Measurements from ENCODE around the gene SLC39A12. TPM values are rescaled to one million over a fixed set of nuclear protein-coding genes. Genes with fewer than 3 reads are reported as not detected.

Gene SLC39A12
- total and polyA plus RNA-seq, 2 experiments from 2014 or later, result not detected

DNA sequence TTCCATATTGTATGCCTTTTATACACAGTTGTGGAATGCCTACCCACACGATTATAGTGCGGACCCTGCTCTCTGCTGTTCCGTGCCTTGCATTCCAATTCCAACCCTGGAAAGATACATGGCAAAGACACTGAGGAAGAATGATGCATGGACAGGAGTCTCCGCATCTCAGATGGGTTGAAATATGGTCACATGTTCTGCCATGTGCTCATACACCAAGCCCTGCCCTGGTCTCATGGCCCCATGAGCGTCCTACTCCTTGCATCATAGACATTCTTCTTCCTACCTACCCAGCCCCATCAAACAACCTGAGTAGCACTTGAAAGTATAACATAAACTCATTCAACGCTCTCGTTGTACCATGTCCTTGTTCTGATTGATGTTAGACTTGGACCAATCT lies 6.3 kb downstream of the SLC39A12 start:
- H3K27me3 ChIP-seq (ENCODE audit: insufficient read depth), result no peaks in the 10 kb centered on the region
- TF ChIP-seq POLR2AphosphoS5 (IDR thresholded peaks at IDR 0.05; ENCODE audit: low read depth) (no peak), EZH2phosphoT487 (IDR thresholded peaks at IDR 0.05; ENCODE audit: unreplicated experiment) (no peak)
- peaks cover 7% of the 10 kb centered on the region; the same call in 2 of the 3 replicates for H3K36me3 Mint-ChIP-seq (ENCODE audit: low read depth)
- H3K36me3 ChIP-seq (ENCODE audit: insufficient read depth), result no peaks in the 10 kb centered on the region
- H3K79me2 ChIP-seq (replicated peaks; ENCODE audit: insufficient read depth), result no peaks in the 10 kb centered on the region
- H2AFZ ChIP-seq, result no peak overlapping the region
- DNase-seq (ENCODE audit: low spot score), result no peak
- H3K27ac ChIP-seq (ENCODE audit: low read depth), result no peak overlapping the region
- peaks cover 10% of the 10 kb centered on the region for H3K9me3 Mint-ChIP-seq
- H4K20me1 ChIP-seq (replicated peaks; ENCODE audit: insufficient read depth), result no peaks in the 10 kb centered on the region
- H3K4me3 ChIP-seq, result no peak overlapping the region
- no peaks in the 10 kb centered on the region for H3F3A ChIP-seq (replicated peaks; ENCODE audit: low read depth)
- 0 out of 2 replicates have a peak, but pooled peaks cover 9% of the 10 kb centered on the region for H3K9me2 ChIP-seq (ENCODE audit: insufficient read depth)
- ATAC-seq, result no peak
- H3K4me2 ChIP-seq, result no peak overlapping the region
- H3K4me3 Mint-ChIP-seq, result no peak overlapping the region
- H3K27me3 Mint-ChIP-seq (ENCODE audit: insufficient read depth, low read depth, poor library complexity), result peaks cover 2% of the 10 kb centered on the region
- H3K27ac Mint-ChIP-seq, result no peak overlapping the region
- H3K4me1 Mint-ChIP-seq, result peaks cover 3% of the 10 kb centered on the region; the same call in 1 of the 3 replicates
- no peaks in the 10 kb centered on the region for H3K4me1 ChIP-seq (ENCODE audit: insufficient read depth)

DNA sequence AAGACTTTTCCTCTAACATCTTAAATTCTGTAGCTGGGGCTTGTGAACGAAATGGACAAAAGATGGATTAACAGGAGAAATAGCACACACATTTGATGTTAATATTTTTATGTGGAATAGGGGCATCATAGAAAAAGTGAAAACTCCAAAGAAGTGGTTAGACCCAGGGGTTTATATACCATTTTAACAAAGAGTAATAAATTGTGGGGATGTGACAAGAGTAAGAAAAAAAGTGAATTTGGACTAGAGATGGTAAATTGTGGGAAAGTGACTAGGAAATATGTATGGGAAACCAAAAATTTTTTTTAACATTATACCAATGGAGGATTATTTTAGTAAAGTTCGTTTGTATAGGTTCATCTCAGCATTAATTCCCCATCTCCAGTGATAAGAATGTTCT lies 8.2 kb downstream of the SLC39A12 start:
- H2AFZ ChIP-seq, result no peak overlapping the region
- H3K4me3 ChIP-seq, result no peak overlapping the region
- no peaks in the 10 kb centered on the region for H3K4me1 ChIP-seq (ENCODE audit: insufficient read depth)
- no peaks in the 10 kb centered on the region for H3K36me3 ChIP-seq (ENCODE audit: insufficient read depth)
- DNase-seq (ENCODE audit: low spot score) (no peak), ATAC-seq (no peak)
- no peaks in the 10 kb centered on the region for H3K79me2 ChIP-seq (replicated peaks; ENCODE audit: insufficient read depth)
- no peak overlapping the region for H3K27ac ChIP-seq (ENCODE audit: low read depth)
- peaks cover 7% of the 10 kb centered on the region; the same call in 2 of the 3 replicates for H3K36me3 Mint-ChIP-seq (ENCODE audit: low read depth)
- no peaks in the 10 kb centered on the region for H3K27me3 ChIP-seq (ENCODE audit: insufficient read depth)
- H3K27me3 Mint-ChIP-seq (ENCODE audit: insufficient read depth, low read depth, poor library complexity), result peaks cover 2% of the 10 kb centered on the region
- H4K20me1 ChIP-seq (replicated peaks; ENCODE audit: insufficient read depth), result no peaks in the 10 kb centered on the region
- H3K9me2 ChIP-seq (ENCODE audit: insufficient read depth), result 0 out of 2 replicates have a peak, but pooled peaks cover 9% of the 10 kb centered on the region
- peaks cover 10% of the 10 kb centered on the region for H3K9me3 Mint-ChIP-seq
- H3K27ac Mint-ChIP-seq, result no peak overlapping the region
- no peaks in the 10 kb centered on the region for H3F3A ChIP-seq (replicated peaks; ENCODE audit: low read depth)
- H3K4me2 ChIP-seq, result no peak overlapping the region
- no peaks in the 10 kb centered on the region for H3K4me1 Mint-ChIP-seq
- H3K4me3 Mint-ChIP-seq, result no peak overlapping the region
- TF ChIP-seq, protein P1, sequence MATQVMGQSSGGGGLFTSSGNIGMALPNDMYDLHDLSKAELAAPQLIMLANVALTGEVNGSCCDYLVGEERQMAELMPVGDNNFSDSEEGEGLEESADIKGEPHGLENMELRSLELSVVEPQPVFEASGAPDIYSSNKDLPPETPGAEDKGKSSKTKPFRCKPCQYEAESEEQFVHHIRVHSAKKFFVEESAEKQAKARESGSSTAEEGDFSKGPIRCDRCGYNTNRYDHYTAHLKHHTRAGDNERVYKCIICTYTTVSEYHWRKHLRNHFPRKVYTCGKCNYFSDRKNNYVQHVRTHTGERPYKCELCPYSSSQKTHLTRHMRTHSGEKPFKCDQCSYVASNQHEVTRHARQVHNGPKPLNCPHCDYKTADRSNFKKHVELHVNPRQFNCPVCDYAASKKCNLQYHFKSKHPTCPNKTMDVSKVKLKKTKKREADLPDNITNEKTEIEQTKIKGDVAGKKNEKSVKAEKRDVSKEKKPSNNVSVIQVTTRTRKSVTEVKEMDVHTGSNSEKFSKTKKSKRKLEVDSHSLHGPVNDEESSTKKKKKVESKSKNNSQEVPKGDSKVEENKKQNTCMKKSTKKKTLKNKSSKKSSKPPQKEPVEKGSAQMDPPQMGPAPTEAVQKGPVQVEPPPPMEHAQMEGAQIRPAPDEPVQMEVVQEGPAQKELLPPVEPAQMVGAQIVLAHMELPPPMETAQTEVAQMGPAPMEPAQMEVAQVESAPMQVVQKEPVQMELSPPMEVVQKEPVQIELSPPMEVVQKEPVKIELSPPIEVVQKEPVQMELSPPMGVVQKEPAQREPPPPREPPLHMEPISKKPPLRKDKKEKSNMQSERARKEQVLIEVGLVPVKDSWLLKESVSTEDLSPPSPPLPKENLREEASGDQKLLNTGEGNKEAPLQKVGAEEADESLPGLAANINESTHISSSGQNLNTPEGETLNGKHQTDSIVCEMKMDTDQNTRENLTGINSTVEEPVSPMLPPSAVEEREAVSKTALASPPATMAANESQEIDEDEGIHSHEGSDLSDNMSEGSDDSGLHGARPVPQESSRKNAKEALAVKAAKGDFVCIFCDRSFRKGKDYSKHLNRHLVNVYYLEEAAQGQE (IDR thresholded peaks at IDR 0.05; ENCODE audit: unreplicated experiment), result no peak
- no peak for TF ChIP-seq EZH2phosphoT487 (IDR thresholded peaks at IDR 0.05; ENCODE audit: unreplicated experiment)
- TF ChIP-seq, protein P2, sequence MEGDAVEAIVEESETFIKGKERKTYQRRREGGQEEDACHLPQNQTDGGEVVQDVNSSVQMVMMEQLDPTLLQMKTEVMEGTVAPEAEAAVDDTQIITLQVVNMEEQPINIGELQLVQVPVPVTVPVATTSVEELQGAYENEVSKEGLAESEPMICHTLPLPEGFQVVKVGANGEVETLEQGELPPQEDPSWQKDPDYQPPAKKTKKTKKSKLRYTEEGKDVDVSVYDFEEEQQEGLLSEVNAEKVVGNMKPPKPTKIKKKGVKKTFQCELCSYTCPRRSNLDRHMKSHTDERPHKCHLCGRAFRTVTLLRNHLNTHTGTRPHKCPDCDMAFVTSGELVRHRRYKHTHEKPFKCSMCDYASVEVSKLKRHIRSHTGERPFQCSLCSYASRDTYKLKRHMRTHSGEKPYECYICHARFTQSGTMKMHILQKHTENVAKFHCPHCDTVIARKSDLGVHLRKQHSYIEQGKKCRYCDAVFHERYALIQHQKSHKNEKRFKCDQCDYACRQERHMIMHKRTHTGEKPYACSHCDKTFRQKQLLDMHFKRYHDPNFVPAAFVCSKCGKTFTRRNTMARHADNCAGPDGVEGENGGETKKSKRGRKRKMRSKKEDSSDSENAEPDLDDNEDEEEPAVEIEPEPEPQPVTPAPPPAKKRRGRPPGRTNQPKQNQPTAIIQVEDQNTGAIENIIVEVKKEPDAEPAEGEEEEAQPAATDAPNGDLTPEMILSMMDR (conservative IDR thresholded peaks at IDR 0.05; ENCODE audit: low read depth in 2 of 2), result no peak
- no peak for TF ChIP-seq CREB1 (CRISPR knock-in tag; IDR thresholded peaks at IDR 0.05; ENCODE audit: low read depth)
- no peak for TF ChIP-seq ZNF331 (CRISPR knock-in tag; IDR thresholded peaks at IDR 0.05; ENCODE audit: low read depth)
- no peak for TF ChIP-seq POLR2AphosphoS5 (IDR thresholded peaks at IDR 0.05; ENCODE audit: low read depth)
- TF ChIP-seq, protein P3, sequence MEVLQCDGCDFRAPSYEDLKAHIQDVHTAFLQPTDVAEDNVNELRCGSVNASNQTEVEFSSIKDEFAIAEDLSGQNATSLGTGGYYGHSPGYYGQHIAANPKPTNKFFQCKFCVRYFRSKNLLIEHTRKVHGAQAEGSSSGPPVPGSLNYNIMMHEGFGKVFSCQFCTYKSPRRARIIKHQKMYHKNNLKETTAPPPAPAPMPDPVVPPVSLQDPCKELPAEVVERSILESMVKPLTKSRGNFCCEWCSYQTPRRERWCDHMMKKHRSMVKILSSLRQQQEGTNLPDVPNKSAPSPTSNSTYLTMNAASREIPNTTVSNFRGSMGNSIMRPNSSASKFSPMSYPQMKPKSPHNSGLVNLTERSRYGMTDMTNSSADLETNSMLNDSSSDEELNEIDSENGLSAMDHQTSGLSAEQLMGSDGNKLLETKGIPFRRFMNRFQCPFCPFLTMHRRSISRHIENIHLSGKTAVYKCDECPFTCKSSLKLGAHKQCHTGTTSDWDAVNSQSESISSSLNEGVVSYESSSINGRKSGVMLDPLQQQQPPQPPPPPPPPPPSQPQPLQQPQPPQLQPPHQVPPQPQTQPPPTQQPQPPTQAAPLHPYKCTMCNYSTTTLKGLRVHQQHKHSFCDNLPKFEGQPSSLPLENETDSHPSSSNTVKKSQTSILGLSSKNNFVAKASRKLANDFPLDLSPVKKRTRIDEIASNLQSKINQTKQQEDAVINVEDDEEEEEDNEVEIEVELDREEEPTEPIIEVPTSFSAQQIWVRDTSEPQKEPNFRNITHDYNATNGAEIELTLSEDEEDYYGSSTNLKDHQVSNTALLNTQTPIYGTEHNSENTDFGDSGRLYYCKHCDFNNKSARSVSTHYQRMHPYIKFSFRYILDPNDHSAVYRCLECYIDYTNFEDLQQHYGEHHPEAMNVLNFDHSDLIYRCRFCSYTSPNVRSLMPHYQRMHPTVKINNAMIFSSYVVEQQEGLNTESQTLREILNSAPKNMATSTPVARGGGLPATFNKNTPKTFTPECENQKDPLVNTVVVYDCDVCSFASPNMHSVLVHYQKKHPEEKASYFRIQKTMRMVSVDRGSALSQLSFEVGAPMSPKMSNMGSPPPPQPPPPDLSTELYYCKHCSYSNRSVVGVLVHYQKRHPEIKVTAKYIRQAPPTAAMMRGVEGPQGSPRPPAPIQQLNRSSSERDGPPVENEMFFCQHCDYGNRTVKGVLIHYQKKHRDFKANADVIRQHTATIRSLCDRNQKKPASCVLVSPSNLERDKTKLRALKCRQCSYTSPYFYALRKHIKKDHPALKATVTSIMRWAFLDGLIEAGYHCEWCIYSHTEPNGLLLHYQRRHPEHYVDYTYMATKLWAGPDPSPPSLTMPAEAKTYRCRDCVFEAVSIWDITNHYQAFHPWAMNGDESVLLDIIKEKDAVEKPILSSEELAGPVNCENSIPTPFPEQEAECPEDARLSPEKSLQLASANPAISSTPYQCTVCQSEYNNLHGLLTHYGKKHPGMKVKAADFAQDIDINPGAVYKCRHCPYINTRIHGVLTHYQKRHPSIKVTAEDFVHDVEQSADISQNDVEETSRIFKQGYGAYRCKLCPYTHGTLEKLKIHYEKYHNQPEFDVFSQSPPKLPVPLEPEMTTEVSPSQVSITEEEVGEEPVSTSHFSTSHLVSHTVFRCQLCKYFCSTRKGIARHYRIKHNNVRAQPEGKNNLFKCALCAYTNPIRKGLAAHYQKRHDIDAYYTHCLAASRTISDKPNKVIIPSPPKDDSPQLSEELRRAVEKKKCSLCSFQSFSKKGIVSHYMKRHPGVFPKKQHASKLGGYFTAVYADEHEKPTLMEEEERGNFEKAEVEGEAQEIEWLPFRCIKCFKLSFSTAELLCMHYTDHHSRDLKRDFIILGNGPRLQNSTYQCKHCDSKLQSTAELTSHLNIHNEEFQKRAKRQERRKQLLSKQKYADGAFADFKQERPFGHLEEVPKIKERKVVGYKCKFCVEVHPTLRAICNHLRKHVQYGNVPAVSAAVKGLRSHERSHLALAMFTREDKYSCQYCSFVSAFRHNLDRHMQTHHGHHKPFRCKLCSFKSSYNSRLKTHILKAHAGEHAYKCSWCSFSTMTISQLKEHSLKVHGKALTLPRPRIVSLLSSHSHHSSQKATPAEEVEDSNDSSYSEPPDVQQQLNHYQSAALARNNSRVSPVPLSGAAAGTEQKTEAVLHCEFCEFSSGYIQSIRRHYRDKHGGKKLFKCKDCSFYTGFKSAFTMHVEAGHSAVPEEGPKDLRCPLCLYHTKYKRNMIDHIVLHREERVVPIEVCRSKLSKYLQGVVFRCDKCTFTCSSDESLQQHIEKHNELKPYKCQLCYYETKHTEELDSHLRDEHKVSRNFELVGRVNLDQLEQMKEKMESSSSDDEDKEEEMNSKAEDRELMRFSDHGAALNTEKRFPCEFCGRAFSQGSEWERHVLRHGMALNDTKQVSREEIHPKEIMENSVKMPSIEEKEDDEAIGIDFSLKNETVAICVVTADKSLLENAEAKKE (CRISPR knock-in tag; IDR thresholded peaks at IDR 0.05), result no peak
- TF ChIP-seq, protein P4, sequence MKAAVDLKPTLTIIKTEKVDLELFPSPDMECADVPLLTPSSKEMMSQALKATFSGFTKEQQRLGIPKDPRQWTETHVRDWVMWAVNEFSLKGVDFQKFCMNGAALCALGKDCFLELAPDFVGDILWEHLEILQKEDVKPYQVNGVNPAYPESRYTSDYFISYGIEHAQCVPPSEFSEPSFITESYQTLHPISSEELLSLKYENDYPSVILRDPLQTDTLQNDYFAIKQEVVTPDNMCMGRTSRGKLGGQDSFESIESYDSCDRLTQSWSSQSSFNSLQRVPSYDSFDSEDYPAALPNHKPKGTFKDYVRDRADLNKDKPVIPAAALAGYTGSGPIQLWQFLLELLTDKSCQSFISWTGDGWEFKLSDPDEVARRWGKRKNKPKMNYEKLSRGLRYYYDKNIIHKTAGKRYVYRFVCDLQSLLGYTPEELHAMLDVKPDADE (IDR thresholded peaks at IDR 0.05), result no peak
- TF ChIP-seq EZH2 (IDR thresholded peaks at IDR 0.05; ENCODE audit: low read depth, unreplicated experiment), result no peak
